H1 (cell line): ENCODE results near the gene SBF2. TPM values are rescaled to one million over a fixed set of nuclear protein-coding genes. Genes with fewer than 3 reads are reported as not detected.

Source experiments
- HDAC6 ChIP-seq: IDR thresholded peaks from one replicate; pipeline ENCODE4 v1.7.1; 2012; ENCODE audit warnings: low read depth, mild to moderate bottlenecking, inconsistent platforms, low read length, moderate library complexity
- JUN ChIP-seq: IDR thresholded peaks from 2 replicates; pipeline ENCODE4 v1.6.1; 2011; ENCODE audit warnings: low read depth, mild to moderate bottlenecking, improper control_type of control experiment, low read length
- polyA plus RNA-seq, 7 experiments: library from polyadenylated mRNA; depleted of rRNA in 3 of 7; stranded (reverse) in 5 of 7; unstranded in 2 of 7; fragments of >200 nt in 5 of 7; fragments of 200-250 nt in 2 of 7; gene quantifications; 1 replicate in 5 of 7; 2 replicates in 1 of 7; 4 replicates in 1 of 7; pipeline versions ENCODE4 v1.2.1 to v1.2.3, GENCODE V29; 2011 to 2013; ENCODE audit warnings: missing spikeins in 2 of 7, mixed read lengths in 2 of 7
- total RNA-seq: library from RNA; stranded (reverse); fragmentation: NEBNext Ultra II Directional; extraction: Animal tissue kit (Norgen Biotek cat#: 25700); gene quantifications from 2 replicates; pipeline ENCODE4 v1.2.1, GENCODE V29; 2021
- TF ChIP-seq, protein P1 (sequence below), 3 experiments: IDR thresholded peaks; 1 replicate in 2 of 3; 2 replicates in 1 of 3; pipeline versions ENCODE4 v1.5.1 to v1.6.1; 2011; ENCODE audit warnings: low read length in 3 of 3, mild to moderate bottlenecking in 3 of 3, inconsistent platforms in 2 of 3, low read depth in 1 of 3, moderate library complexity in 1 of 3; ENCODE audit not compliant: insufficient read depth in 1 of 3; ENCODE audit errors: control extremely low read depth in 1 of 3

SBF2 gene
- total and polyA plus RNA-seq, 2 of the 8 experiments (the other 6 are each of a cell fraction or from before 2014, with no cell fraction given), result 36.7 to 50.5 TPM

DNA sequence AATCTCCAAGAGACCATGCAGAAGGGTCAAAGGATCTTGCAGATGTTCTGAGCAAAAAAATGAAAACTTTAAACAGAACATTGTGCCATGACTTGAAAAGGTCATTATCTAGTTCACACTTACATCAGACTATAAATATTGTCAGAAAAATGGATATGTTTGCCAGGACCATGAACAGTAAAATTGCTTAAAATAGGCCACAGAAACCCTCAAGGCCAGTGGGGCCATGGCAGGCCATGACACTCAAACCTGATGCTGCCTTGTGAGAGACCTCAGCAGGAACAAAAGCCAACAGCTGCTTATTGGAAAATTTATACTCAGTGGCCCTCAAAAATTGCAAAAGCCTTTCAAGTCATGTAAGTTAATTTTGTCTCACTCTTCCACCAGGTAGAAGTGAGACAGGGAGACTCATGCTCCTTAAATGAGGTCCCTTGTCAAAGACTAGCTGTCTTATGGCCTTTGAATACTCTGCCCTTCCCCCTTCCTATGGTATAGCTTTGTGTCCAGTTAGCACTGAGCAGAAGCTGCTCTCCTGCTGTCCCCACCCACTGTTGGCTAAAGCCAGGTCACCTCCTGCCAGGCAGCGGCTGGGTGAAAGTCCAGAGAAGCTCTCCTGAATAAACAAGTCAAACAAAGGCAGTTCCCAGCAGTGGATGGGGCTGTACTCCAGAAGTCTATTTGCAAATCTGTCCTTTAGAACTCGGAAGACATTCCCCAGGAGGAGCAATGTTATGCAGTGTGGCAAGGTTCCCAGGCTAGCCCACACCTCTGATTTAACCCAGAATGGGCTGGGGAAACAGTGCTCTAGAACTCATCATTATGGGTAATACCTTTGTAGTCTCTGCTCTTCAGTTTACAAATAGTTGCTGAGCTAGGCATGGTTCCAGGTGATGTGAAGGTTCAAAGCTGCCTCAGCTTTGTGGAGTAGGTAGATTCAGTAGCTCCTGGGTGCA is 32.3 kb upstream of the SBF2 start (continued):
- TF ChIP-seq, protein P1, sequence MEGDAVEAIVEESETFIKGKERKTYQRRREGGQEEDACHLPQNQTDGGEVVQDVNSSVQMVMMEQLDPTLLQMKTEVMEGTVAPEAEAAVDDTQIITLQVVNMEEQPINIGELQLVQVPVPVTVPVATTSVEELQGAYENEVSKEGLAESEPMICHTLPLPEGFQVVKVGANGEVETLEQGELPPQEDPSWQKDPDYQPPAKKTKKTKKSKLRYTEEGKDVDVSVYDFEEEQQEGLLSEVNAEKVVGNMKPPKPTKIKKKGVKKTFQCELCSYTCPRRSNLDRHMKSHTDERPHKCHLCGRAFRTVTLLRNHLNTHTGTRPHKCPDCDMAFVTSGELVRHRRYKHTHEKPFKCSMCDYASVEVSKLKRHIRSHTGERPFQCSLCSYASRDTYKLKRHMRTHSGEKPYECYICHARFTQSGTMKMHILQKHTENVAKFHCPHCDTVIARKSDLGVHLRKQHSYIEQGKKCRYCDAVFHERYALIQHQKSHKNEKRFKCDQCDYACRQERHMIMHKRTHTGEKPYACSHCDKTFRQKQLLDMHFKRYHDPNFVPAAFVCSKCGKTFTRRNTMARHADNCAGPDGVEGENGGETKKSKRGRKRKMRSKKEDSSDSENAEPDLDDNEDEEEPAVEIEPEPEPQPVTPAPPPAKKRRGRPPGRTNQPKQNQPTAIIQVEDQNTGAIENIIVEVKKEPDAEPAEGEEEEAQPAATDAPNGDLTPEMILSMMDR (IDR thresholded peaks at IDR 0.05; ENCODE audit: control extremely low read depth in 1 of 3, insufficient read depth in 1 of 3, low read depth in 1 of 3, low read length in 3 of 3), result no peak
- TF ChIP-seq JUN (no peak), HDAC6 (no peak)
